Measurements from ENCODE around the gene ACSF3.

Gene ACSF3

DNA sequence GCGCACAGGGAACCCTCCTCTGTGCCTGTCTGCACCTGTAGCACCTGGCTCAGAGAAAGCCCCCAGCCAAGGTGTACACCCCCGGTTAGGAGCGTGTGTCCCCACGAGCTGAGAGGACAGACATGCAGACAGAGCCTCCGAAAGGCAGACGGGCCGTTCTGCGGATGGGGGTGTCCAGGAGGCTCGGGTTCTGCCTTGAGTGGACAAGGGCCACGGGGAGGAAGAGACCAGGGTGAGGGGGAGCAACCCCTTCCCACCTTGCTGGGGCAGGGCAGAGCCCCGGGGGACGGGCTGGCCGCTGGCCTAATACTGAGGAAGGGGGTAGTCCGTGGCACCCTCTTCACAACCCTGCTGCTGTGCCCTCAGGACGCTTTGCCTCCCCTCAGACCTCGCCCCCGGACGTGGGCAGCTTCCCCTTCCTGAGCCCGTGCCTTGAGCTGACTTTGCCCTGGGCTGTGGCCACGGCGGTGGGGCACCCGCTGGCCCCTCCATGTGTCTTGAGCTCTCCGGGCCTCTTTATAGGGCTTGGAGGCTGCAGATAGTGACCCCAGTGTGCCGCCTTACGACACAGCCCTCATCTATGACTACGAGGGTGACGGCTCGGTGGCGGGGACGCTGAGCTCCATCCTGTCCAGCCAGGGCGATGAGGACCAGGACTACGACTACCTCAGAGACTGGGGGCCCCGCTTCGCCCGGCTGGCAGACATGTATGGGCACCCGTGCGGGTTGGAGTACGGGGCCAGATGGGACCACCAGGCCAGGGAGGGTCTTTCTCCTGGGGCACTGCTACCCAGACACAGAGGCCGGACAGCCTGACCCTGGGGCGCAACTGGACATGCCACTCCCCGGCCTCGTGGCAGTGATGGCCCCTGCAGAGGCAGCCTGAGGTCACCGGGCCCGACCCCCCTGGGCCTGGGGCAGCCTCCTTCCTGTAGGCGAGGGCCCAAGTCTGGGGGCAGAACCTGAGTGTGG is 101.0 kb downstream of the ACSF3 start:
- Mint-ChIP-seq H3K27ac (no peak overlapping the region), H3K4me3 (no peak overlapping the region), H3K36me3 (ENCODE audit: low read depth) (no peaks in the 10 kb centered on the region), H3K4me1 (ENCODE audit: low read depth) (peaks cover 13% of the 10 kb centered on the region), H3K27me3 (peaks cover 60% of the 10 kb centered on the region), H3K9me3 (no peaks in the 10 kb centered on the region)
- intact Hi-C loops (cut with micrococcal nuclease): no loop called here

DNA sequence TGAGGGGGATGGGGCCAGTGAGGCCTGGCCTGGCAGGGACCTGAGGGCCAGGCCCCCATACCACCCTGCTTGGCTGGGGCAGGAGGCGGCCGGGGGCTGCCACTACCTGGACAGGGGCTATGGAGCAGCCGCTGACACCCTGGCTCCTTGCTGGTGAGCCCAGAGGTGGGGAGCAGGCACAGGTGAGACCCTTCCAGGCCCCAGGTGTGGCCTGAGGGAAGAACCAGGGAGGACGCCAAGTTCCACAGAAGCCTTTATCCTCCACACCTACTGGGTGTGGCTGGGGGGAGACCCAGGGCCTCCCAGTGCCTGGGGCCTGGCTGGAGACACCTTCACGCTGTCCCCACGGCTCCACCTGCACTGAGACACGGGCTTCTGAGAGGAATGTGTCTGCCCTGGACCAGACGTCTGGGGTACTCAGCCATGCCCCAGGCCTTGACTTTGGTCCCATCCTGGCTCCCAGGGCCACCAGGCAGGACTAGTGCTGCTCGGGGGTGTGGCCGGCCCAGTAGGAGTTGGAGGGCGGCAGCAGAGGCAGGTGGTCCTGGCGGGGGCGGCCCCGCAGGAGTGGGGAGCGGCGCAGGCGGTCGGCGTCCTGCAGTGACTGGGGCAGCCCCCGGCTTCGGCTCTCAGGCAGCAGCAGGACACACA is 102.0 kb downstream of the ACSF3 start:
- H3K4me3 Mint-ChIP-seq: no peak overlapping the region
- H3K27ac Mint-ChIP-seq: no peak overlapping the region
- peaks cover 23% of the 10 kb centered on the region for H3K4me1 Mint-ChIP-seq (ENCODE audit: low read depth)
- H3K27me3 Mint-ChIP-seq: peaks cover 62% of the 10 kb centered on the region
- H3K36me3 Mint-ChIP-seq (ENCODE audit: low read depth): no peaks in the 10 kb centered on the region
- intact Hi-C loops (cut with micrococcal nuclease): no loop called here
- H3K9me3 Mint-ChIP-seq: no peaks in the 10 kb centered on the region

DNA sequence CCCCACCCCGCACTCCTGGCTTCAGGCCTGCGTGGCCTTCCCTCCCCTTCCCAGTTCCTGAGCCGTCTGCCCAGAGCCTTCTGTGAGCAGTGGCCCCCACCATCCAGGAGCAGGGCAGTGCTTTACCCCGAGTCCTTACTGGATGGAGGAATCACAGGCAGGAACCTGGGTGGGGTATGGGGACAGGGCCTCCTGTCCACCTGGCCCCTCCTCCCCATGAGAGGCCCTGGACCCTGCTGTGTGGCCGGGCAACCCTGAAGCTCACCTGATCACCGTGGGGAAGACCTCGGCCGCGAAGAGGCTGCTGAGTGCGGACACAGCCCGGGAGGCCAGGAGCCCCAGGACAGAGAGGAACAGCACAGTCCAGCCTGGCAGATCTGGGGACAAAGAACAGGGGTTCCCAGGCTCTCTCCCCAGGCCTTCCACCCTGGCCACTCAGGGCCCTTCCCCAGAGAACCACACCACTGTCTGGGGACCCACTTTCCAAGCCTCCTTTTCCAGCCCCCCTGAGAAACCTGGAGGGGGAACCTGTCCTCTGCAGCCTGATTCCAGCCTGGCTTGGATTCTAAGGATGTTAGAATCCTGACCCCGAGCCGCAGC is 103.5 kb downstream of the ACSF3 start:
- no peak overlapping the region for H3K4me3 Mint-ChIP-seq
- H3K36me3 Mint-ChIP-seq (ENCODE audit: low read depth): no peaks in the 10 kb centered on the region
- H3K4me1 Mint-ChIP-seq (ENCODE audit: low read depth): peaks cover 25% of the 10 kb centered on the region
- intact Hi-C loops (cut with micrococcal nuclease): no loop called here
- H3K27ac Mint-ChIP-seq: no peak overlapping the region
- H3K27me3 Mint-ChIP-seq: peaks cover 58% of the 10 kb centered on the region
- H3K9me3 Mint-ChIP-seq: no peaks in the 10 kb centered on the region

DNA sequence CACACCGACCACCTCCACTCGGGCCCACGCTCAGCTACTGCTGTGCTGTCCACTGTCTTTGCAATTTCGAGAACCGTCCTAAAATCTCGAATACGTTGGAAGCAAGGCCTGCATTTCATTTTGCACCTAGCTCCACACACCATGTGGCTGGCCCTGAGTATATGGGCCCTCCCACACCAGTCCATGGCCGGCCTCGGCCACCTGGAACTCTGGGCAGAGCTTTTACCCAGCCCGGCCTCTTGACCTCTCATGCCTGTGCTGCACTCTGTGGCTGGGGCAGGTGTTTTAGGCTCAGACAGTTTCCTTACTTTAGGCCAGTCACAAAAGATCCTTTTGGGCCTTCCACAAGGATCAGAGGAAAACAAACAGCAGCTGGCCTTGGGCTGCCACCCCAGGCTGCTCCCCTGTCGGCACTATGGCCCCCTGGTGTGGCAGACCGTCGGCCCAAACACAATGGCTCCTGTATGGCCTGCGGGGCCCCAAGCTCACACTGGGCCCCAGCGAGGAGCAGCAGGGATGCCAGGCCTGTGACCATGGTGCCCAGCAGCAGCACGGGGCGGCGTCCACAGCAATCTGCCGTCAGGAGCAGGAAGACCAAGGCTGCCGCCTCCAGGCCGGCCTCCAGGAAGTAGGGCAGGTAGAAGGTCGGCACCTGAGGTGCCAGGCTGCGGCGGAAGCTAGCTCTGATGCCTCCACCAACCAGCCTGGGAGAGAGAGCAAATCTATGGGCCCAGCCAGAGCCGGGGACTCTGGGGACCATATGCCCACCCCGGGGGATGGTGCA is 104.2 kb downstream of the ACSF3 start:
- peaks cover 25% of the 10 kb centered on the region for H3K4me1 Mint-ChIP-seq (ENCODE audit: low read depth)
- no peak overlapping the region for H3K27ac Mint-ChIP-seq
- intact Hi-C loops (cut with micrococcal nuclease): no loop called here
- peaks cover 65% of the 10 kb centered on the region for H3K27me3 Mint-ChIP-seq
- no peak overlapping the region for H3K4me3 Mint-ChIP-seq
- H3K36me3 Mint-ChIP-seq (ENCODE audit: low read depth): no peaks in the 10 kb centered on the region
- no peaks in the 10 kb centered on the region for H3K9me3 Mint-ChIP-seq

DNA sequence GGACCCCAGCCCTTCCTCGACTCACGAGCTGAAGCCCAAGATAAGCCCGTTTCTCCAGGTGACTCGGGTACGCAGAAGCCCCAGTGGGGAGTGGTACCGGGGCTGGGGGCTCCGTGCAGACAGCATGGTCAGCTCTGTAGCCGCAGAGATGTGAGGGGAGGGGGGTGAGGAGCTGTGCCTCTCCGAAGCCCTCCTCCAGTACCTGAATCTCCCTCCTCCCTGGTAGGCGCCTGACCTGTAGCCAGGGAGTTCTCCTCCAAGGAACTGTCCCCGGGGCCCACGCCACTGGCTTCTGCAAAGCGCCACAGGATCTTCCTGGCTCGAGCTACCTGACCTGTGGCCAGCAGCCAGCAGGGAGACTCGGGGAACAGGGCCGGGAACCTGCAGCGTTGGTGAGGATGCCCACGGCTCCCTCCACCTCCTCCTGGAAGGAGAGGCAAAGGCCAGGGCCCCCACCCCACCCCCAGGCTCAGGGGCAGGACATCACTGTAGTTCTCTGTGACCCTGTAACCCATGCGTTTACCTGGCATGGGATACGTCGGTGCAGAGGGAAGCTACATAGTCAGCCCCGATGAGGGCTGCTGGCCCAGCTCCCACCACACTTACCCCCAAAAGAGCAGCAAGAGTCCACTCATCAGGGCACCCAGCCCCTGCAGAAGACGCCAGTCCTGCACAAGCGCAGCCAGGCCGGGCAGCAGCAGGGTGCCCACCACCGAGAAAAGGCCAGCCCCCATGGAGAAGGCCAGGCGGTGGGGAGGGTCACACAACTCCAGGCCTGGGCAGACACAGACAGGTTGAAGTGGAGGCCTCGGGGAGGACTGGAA is 105.0 kb downstream of the ACSF3 start:
- no peaks in the 10 kb centered on the region for H3K36me3 Mint-ChIP-seq (ENCODE audit: low read depth)
- no peak overlapping the region for H3K27ac Mint-ChIP-seq
- H3K4me1 Mint-ChIP-seq (ENCODE audit: low read depth): peaks cover 25% of the 10 kb centered on the region
- H3K9me3 Mint-ChIP-seq: no peaks in the 10 kb centered on the region
- H3K27me3 Mint-ChIP-seq: peaks cover 72% of the 10 kb centered on the region
- H3K4me3 Mint-ChIP-seq: no peak overlapping the region
- intact Hi-C loops (cut with micrococcal nuclease): no loop called here

DNA sequence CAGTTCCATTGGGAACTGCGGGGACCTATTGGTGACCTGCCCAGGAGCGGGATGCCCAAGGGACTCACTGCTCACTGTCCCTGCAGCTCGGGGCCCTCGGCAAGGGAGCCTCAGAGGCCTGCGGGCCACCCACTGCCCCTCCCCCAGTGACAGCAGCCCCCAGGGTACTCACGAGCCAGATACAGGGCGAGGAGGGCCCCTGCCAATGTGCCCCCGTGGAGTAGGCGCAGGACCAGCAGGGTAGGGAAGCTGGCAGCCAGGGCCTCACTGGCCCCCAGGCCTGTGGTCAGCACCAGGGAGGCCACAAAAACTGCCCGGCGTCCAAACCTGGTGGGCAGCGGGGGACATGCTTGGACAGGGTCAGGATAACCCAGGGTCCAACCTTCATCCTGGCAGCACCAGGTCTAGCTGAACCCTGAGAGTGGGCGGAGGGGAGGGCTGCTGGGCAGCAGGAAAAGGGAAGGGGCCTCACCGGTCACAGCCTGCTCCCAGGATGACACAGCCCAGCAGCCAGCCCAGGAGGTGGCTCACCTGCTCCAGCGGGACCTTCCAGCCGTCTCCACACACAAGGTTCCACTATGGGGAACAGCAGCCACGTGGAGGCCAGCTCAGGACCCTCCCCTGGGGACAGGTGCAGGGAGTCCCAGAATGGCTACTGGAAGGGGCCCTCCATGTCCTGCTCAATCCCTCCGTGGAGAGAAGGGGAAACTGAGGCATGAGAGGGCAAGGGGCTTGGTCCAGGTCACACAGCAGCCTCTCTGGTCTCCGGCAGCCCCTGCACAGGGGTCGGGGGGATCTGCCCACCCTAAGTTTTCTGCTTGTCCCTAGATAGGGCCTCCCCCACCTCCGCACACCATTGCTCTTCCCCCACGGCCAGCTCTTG is 105.8 kb downstream of the ACSF3 start:
- H3K27ac Mint-ChIP-seq: no peak overlapping the region

DNA sequence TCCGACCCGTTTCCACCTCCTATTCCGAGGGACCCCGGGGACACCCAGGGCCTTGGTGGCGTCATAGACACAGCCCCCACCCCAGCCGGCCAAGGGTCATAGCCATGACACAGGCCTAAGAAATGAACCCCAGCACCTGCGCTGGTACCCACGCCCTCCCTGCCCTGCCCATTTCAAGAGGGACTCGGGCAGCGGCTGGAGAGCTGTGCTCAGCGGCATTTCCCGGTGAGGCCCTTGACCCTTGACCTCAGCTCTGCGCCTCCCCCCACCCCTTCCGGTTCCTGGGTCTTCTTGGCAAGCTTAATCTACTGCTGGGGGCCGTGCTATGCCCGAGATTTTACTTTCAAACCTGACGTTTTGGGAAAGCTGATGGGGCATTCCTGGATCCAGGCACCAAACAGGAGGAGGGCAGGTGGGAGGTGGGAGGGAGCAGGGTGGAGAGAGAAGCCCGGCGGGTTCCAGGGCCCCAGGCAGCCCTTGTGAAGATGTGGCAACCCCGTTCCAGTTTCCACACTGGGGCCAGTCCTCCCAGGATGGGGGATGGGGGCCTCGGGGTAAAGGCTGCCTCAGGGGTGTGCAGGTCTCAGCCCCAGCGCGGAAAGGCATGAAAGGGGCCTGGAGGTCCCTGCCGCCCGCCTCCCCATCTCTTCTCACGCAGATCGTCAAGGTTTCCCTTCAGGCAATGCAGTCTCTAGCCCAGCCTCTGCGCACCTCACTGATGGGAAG is 106.6 kb downstream of the ACSF3 start, which contains the start of gene SLC22A31:
TSS of gene SLC22A31 (minus strand) at position 414 of the 726 bp plus-strand sequence. CDS start at position 378, 36 bp downstream.
- Mint-ChIP-seq H3K27ac (no peak within 1 kb of the TSS), H3K36me3 (ENCODE audit: low read depth) (no peaks in the 10 kb centered on the region), H3K27me3 (peaks cover 70% of the 10 kb centered on the region), H3K4me3 (no peak within 1 kb of the TSS), H3K9me3 (no peaks in the 10 kb centered on the region), H3K4me1 (ENCODE audit: low read depth) (peaks cover 15% of the 10 kb centered on the region)
- intact Hi-C loops (cut with micrococcal nuclease): no loop called here

More for the DNA sequence above, 105.8 kb downstream of the ACSF3 start:
- H3K36me3 Mint-ChIP-seq (ENCODE audit: low read depth): no peaks in the 10 kb centered on the region
- H3K4me3 Mint-ChIP-seq: no peak overlapping the region
- H3K27me3 Mint-ChIP-seq: peaks cover 71% of the 10 kb centered on the region
- intact Hi-C loops (cut with micrococcal nuclease): no loop called here
- H3K9me3 Mint-ChIP-seq: no peaks in the 10 kb centered on the region
- H3K4me1 Mint-ChIP-seq (ENCODE audit: low read depth): peaks cover 20% of the 10 kb centered on the region

DNA sequence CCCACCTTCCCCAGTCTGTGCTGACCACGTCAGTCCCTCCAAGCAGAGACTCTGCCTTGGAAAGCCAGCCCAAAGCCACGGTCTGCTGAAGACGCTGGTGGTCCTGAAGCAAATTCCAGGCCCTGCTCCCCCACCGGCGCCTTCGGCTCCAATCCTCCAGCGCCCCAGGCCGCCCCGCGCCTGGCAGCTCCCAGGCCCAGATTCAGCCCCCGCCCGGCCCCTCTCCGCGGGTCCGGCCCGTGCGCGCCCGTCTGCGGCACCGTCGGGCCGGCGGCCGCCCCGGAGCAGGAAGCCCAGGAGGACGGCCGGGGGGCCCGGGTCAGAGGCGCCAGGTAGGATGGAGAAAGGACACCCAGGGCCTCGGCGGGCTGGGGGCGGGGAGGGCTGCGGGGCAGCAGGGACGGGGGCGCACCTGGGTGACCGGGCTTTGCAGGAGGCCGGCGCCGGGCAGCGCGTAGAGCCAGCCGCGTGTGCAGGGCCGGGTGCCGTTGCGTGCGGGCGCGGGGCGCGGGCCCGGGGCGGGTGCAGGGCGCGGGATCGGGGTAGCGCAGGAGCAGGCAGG is 107.3 kb downstream of the ACSF3 start:
- Mint-ChIP-seq H3K36me3 (ENCODE audit: low read depth) (no peaks in the 10 kb centered on the region), H3K27ac (no peak overlapping the region), H3K9me3 (no peaks in the 10 kb centered on the region), H3K27me3 (peaks cover 68% of the 10 kb centered on the region), H3K4me1 (ENCODE audit: low read depth) (peaks cover 15% of the 10 kb centered on the region), H3K4me3 (no peak overlapping the region)
- intact Hi-C loops (cut with micrococcal nuclease): no loop called here

DNA sequence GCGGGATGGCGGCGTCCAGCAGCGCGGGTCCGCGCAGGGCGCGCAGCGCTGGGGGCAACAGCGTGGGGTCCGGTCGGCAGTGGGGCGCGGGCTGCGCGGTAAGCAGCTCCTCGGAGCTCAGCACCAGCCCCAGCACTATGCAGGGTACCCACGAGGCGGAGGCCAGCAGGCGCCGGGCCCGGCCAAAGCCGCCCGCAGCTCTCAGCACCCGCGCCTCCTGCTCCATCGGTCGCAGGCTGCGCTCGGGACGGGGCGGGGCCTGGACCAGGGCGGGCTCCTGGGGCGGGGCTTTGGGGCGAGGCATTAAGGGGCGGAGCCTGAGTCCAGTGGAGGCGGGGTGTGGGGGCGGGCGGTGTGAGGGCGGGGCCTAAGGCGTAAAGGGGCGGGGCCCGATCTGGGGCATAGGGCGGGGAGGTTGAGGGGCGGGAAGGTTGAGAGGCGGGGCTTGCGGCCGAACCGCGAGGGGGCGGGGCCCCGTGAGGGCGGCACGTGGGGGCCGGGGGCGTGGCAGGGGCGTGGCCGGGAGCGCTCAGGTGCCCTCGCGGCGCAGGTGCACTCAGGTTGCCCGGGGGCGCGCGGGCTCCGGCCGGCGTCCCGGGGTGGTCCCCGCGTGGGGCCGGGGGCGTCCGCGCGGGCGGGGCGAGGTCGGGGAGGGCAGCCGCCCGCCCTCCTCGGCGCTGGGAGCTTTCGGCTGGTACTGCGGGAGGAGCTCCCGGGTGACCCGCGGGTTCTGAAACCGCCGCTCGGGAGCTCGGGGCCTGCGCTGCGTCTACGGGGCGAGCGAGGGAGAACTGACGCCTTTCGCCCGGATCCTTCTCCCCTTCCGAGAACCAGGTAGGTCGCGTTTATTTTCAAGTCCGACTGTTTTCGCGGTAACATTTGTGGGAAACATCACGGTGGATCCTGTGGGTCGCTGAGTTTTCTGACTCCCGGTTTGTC is 108.1 kb downstream of the ACSF3 start:
- Mint-ChIP-seq H3K27me3 (peaks cover 68% of the 10 kb centered on the region), H3K4me1 (ENCODE audit: low read depth) (peaks cover 15% of the 10 kb centered on the region), H3K9me3 (no peaks in the 10 kb centered on the region), H3K27ac (no peak overlapping the region), H3K36me3 (ENCODE audit: low read depth) (no peaks in the 10 kb centered on the region), H3K4me3 (peak overlapping the region; percentile 39)
- intact Hi-C loops (cut with micrococcal nuclease): no loop called here

DNA sequence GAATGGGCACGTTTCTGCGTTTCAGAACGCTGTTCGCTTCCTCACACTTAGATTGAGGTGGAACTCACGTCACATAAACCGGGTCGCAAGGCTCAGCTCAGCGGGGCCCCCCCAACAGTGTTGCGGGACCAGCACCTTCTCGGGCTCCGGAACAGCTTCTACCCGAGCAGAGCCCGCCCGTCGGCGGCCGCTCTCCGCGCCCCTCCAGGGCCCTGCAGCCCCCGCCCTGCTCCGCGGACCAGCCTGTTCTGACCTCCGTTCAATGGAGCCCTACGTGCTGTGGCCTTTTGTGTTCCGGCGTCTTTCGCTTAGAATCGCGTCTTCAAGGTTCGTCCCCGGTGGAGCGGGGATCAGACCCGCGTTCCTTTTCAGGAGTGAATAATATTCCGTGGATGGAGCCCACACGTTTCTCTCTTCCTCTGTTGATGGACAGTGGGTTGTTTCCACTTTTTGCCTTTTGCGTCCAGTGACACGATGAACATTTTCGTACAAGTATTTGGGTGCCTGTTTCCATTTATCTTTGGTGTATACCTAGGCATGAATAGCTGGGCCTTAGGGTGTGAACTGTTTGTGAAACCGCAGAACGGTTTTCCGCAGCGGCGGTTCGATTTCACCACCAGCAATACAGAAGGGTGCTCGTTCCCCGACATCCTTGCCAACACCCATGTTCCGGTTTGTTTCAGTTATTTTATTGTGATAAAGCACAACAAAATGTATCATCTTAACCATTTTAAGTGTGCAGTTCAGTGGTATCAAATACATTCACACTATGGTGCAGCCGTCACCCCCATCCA is 109.0 kb downstream of the ACSF3 start:
- Mint-ChIP-seq H3K4me3 (peak overlapping the region; percentile 39), H3K27ac (no peak overlapping the region), H3K36me3 (ENCODE audit: low read depth) (no peaks in the 10 kb centered on the region), H3K27me3 (peaks cover 70% of the 10 kb centered on the region), H3K4me1 (ENCODE audit: low read depth) (peaks cover 15% of the 10 kb centered on the region), H3K9me3 (no peaks in the 10 kb centered on the region)
- intact Hi-C loops (cut with micrococcal nuclease): no loop called here
